HG03196 (cell line): ENCODE results near the gene CRTC1.

Source experiments
- ATAC-seq: cut with Tn5 transposase; IDR thresholded peaks from one replicate; pipeline ENCODE4 v1.9.1; 2021; ENCODE audit not compliant: unreplicated experiment

Gene CRTC1

DNA sequence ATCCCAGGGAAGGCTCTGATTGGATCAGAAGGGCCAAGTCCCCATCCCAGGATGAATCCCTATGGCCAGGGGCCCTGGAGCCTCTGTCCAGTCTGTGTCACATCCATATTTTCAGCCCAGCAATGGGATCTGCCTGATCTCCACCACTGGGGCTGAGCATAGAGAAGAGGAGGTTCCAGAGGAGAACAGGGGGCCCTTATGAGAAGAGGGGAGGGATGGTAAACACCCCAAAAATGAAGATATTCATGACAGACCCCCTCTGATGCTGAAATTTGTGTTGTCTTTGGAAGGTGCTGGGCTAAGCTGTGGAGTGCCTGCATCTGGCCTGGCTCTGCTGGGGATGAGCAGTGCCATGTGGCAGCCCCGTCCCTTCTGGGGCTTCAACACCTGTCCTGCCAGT is 32.2 kb upstream of the CRTC1 start:
- no peak for ATAC-seq

DNA sequence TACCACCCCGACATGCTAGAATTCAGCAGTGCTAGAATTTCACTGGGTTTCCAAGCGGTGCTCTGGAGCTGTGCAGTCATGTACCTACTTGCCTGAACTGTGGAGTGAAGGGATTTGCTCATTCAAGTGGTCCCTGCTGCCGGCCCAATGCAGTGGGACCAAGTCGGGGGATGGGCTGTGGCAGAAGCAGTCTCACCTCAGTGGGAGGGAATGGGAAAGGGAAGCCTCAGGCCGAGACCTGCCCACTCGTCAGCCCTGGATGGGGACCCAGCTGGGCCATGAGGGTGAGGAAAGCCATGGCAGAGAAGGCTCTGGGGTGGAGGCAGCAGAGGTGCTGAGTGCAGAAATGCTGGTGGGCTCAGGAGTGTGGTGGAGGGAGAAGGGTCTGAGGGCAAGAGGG is 31.7 kb upstream of the CRTC1 start:
- ATAC-seq = no peak

DNA sequence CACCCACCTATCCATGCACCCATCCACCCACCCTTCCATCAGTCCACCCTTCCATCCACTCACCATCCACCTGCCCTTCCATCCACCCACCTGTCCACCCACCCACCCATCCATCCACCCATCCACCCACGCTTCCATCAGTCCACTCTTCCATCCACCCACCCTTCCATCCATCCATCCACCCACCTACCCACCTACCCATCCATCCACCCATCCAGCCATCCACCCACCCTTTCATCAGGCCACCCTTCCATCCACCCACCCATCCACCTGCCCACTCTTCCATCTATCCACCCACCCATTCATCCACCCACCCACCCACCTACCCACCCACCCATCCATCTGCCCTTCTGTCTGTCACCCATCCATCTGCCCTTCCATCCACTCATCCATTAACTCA is 29.6 kb upstream of the CRTC1 start:
- no peak for ATAC-seq

DNA sequence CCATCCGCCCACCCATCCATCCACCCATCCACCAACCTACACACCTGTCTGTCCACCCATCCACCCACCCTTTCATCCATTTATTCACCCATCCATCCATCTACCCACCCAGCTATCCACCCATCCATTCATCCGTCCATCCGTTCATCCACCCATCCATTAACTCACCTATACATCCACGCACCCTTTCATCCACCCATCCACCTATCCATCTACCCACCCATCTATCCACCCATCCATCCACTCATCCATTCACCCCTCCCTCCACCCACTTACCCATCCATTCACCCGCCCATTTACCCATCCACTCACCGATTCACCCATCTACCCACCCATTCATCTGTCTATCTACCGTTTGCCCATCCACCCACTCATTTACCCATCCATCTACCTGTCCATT is 29.0 kb upstream of the CRTC1 start:
- no peak for ATAC-seq

DNA sequence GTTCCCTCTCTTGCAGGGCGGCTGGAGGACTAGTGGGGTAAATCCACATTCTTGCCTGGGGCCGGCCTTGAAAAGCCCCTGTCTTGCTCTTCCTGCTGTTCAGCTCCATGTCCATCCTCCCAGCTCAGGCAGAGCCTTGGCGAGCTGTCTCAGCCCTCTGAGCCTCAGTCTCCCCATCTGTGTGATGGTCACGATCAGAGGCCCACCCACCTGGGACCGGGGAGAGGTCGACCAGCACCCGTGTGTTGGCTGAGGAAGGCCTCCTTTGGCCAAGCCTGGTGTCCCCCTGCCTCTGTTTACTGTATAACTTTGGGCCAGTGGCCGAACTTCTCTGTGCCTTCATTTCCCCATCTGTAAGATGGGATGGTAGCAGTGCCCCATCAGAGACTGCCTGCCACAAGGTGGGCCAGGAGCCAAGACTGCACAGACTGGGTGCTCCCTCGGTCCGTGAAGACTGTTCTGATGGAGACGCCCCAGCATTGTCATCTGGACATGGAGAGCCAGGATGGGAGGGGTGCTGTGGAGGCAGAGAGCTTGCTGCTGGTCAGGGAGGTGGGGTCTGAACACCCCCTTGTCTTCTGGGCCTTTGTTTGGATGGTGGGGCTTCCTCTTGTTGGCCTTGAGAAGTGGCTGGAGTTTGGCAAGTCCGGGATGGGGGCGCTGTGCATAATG is 28.2 kb upstream of the CRTC1 start:
- ATAC-seq = no peak

DNA sequence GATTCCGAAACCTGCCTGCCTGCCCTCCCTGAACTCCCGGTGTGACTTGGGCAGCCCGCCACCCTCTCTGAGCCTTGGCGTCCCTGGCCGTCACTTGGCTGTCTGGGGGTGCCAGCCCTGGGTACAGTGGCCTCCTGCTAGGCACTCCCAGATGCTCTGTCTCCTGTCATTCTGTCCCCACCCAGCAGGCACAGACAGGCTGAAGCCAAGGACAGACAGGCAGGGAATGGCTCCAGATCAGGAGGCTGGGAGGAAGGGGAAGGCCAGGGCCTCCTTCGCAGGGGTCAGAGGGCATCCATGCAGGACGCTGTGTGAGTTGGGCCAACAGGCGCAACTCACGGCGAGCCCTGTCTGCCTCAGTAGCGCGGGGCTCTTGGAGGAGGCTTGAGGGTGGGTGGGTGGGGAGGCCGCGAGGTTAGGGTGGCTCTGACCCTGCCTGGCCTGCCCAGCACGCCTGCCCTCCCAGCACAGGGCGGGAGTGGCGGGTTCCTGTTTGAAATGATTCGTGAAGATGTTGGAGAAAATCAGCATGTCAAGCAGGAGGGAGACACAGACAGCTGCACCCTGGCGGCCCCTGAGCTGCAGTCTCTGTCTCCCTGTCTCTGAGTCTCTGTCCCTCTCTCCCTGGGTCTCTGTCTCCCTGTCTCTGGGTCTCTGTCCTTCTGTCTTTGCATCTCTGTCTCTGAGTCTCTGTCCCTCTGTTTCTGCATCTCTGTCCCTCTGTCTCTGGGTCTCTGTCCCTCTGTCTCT is 27.0 kb upstream of the CRTC1 start:
- ATAC-seq = no peak

DNA sequence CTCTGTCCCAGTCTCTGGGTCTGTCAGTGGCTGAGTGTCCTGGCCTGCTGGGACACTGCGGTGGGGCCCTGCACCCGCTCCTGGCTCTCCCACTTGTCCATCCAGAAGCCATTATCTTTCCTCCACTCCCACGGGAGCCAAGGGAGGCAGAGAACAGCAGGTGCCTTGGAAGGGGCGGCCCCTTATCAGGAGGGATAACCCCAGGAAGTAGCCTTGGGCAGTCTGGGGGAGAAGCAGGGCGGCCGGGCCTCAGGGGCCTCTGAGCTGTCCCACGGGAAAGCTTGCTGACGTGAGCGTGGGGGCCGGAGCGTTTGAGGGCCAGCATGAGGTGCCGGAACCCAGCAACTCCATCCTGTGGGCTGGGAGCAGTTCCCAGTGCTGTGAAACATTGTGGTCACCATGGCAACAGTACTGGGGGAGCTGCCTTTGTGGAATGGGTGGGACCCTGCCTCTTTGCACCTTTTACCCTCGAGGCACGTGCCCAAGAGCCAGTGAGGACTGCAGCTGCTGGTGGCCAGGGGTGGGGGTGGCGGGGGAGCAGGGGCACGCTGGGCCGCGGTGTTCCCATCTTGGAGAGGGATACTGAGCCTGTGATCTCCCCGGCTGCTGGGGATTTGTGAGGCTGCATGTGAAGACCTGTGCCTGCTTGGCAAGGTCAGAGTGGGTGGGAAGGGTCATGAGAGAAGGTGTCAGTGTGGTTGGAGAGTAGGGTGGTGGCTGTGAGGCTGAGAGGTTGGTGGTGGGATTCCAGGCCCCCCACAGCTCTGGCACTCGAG is 25.7 kb upstream of the CRTC1 start:
- ATAC-seq = no peak

DNA sequence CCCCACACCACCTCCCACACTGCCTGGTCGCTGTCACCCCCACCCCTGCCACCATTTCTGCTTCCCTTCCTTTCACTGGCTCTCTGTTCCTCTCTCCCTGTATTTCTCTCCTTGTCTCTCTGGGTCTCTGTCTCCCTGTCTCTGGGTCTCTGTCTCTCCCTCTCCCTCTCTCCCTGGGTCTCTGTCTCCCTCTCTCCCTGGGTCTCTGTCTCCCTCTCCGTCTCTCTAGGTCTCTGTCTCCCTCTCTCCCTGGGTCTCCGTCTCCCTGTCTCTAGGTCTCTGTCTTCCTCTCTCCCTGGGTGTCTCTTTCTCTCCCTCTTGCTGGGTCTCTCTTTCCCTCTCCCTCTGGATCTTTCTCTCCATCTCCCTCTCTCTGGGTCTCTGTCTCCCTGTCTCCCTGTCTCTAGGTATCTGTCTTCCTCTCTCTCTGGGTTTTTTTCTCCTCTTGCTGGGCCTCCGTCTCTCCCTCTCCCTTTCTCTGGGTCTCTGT is 25.1 kb upstream of the CRTC1 start:
- ATAC-seq = no peak

DNA sequence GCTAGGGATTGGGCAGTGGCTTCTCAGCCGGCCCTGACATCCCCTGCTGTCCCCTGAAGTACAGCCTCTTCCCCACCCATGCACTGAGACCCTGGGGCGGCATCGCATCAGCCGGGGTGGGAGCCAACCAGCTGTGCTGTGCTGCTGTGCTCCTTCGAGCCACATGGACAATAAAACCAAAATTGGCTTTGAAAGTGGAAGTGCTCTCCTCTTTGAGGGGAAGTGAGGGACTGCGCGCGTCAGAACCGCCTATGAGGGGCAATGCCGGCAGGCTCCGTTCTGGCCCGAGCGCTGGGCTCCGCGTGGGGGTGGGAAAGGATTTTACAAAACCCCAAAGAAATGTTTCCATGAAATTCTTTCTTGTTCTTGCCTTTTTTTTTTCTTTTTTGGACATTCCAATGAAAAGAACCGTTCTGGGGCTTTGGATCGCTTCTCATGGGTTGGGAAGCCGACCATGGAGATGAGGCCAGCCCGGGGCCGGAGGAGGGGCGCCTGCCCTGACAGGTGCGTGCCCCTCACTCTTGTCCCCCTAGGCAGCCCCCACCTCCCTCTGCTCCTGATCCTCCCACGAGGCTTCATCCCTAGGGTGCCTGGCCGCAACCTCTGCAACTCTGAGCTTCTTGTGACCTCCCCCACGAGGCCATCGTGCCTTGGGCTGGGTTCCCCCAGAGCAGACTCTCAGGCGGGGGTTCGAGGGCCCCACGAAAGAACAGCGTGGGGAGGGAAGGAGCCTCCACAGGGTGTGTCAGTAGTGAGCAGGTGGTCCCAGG is 24.0 kb upstream of the CRTC1 start:
- ATAC-seq = no peak

DNA sequence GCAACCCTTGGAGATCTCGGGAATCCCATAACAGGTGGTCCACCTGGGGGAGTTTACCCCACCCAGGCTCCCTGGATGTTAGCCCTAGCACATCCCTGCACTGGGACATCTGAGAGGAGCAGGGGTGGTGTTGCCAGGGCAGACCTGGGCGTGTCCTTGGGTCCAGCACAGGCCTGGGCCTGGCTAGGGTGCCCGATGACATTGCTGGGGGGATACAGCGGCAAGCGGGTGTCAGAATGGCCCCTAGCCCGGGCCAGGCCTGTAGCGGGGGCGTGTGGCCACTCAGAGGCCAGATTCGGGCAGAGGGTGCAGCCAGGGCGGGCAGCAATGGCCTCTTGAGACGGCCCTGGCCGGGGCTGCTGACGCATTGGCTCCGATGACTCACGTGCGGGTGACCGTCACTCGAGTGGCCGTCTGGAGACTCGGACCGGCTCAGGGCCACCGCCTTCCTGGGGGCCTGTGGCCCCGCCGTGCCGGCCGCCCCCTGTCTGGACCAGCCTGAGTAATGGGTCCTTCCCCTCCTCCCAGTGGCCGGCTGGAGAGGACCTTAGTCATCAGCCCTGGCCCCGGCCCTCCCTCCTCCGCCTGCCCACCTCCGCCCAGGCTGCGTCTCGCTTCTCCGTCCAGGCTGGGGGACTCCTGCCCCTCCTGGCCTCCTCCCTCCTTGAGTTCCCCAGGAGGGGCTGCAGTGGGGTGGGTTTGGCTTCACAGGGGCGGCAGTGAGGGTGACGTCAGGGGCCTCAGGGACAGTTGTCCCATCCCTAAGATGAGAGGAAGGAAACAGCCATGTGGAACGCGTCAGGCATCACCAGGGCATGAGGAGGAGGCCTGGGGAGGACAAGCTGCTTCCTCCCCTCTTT is 23.2 kb upstream of the CRTC1 start:
- no peak for ATAC-seq

DNA sequence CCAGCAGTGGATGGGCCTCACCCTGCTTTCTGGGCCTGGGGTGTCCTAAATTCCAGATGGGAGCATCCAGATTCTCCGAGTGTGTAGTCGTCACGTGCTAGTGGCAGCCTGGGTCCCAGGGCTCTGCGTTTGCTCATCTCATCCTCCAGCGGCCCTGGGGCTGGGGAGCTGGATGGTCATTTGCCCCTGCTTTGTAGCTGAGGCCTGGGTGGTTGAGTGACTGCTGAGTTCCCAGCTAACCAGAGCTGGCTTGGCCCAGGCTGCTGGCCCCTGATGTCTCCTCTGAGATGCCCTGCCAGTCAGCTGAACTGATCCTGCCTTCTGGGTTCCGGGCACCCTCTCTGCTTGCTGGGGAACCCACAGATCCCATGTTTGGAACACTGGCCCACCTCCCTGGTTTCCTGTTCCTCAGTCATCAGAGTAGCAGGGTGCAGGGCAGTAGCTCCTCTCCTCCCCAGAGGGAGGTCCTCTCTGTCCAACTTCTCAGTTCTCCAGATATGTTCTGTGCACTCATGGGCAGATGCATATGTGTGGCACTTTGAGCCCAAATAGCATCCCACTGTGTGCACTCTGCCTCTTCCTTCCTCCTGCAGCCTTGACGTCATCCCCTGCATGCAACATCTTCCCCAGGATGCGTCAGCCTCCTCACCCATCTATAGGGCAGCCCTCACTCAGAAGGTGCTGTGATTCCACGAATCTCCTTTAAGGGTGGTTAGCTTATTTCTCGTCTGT is 22.4 kb upstream of the CRTC1 start:
- no peak for ATAC-seq

DNA sequence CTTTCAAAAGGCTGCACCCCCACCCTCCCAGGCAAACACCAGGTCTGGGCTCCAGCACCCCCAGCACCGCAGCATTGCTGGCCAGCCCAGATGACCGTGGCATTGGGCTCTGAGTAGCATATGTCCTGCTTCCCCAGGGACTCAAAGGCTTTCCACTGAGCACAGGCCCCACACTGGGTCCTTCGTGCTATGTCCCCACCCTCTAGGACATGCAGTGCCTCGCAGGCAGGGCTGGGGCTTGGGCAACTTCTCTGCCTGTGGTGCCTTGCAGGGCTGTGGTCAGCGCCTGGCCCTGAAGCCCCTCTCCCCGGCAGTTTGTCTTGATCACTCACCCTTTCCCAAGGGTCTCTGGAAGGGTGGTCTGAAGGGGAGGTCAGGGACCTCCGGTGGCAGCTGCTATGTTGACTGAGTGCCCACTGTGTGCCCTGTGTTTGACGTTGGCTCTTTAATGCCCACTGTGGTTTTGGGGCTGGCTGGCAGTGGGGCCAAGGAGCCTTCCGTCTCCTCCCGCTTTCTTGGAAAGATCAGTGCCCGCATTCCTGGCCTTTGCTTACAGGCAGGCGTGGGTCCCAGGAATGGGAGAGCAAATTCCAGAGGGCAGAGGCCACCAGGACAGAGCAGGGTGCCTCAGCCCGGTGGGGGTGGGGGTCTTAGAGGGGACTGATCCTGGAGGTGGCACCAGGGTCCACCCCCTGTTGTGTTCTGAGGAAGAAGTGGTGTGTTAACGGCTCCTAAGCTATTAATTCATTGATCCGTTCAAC is 20.3 kb upstream of the CRTC1 start:
- ATAC-seq = no peak

DNA sequence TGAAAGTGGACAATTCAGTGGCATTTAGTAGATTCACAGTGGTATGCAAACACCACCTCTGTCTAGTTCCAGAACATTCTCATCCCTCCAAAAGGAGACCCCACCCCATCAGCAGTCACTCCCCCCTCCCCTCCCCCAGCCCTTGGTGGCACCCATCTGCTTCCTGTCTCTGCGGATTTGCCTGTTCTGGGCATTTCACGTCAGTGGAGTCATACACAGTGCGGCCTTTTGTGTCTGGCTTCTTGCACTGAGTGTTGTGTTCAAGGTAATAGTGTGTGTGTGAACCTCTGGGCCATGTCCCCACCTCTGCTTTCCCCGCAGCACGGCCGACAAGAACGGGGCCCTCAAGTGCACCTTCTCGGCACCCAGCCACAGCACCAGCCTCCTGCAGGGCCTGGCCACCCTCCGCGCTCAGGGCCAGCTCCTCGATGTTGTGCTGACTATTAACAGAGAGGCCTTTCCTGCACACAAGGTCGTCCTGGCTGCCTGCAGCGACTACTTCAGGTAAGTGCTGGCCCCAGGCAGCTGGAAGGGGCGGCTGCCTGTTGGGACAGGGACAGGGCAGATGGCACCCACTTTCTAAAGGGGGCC is 19.4 kb upstream of the CRTC1 start:
- ATAC-seq = no peak

DNA sequence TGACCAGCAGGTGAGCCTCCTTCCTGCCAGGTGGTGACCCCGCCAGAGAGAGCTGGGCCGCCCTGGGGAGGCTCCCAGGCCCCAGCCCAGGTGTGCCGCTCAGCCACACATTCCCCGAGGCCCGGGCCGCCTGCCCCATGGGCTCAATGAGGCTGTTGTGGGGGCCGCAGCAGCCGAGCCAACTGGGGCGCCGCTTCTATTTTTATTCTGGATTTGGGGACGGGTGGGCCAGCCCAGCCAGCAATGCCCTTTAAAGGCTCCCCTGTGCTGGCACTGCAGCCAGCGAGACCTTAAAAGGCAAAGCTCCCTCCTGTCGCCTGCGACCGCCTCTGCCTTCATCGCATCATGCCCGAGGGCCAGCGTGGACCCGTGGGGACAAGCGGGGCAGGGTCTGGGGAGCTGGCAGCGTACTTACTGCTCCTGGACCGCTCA is 17.7 kb upstream of the CRTC1 start:
- ATAC-seq = no peak

DNA sequence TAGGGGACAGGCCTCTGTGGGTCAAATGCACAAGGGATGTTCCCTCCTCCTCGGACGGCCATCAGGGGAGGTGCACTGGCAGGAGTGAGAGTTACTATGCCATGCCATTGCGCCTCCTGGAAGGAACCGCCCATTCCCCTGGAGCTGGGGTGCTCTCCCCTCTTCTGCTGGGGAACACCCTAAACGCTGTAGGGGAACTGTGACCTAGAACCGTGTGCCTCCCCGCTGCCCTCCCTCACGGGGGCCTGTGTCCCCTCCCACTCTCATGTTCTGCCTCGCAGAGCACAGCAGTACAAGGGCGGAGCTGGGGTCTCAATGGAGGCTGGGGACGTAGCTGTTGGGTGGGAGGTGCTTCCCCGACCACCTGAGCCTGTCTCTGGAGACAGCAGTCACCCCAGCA is 17.2 kb upstream of the CRTC1 start:
- no peak for ATAC-seq

DNA sequence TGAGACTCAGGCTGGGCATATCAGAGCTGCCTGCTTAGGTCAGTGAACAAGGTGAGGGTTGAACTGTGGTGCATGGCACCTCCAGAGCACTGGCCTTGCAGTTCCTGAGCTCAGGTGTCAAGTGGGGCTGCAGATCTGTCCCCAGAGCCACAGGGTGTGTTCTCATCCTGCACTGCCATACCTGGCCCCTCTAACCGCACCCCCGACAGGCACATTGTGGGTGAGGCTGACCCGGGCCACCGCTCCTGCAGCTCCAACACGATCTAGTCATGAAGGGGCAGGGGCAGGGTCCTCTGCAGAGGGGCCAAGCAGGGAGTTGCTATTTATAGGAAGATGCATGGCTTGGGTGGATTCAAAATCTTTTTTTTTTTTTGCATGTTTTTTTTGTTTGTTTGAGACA is 16.7 kb upstream of the CRTC1 start:
- no peak for ATAC-seq

DNA sequence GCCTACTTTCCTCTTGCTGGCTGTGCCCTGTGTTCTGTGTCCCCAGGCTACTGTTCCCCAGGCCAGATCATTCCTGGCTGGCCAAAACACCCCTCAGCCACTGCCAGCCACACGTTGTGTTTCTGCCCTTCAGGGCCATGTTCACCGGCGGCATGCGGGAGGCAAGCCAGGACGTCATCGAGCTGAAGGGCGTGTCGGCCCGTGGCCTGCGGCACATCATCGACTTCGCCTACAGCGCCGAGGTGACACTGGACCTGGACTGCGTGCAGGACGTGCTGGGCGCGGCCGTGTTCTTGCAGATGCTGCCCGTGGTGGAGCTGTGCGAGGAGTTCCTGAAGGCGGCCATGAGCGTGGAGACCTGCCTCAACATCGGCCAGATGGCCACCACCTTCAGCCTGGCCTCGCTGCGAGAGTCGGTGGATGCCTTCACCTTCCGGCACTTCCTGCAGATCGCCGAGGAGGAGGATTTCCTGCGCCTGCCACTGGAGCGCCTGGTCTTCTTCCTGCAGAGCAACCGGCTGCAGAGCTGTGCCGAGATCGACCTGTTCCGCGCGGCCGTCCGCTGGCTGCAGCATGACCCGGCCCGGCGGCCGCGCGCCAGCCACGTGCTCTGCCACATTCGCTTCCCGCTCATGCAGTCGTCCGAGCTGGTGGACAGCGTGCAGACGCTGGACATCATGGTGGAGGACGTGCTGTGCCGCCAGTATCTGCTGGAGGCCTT is 15.8 kb upstream of the CRTC1 start:
- ATAC-seq = no peak

DNA sequence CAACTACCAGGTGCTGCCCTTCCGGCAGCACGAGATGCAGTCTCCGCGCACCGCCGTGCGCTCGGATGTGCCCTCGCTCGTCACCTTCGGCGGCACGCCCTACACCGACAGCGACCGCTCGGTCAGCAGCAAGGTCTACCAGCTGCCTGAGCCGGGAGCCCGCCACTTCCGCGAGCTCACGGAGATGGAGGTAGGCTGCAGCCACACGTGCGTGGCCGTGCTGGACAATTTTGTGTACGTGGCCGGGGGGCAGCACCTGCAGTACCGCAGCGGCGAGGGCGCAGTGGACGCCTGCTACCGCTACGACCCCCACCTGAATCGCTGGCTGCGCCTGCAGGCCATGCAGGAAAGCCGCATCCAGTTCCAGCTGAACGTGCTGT is 15.2 kb upstream of the CRTC1 start:
- ATAC-seq = no peak
